ENCODE measurements around the gene ZNF331.

ZNF331 gene

GRCh38 chr19:53626976-53627375 lies 89.0 kb downstream of the ZNF331 start:
- no peak for DNase-seq (ENCODE audit: low spot score)
